ENCODE data around the gene AKAP10.

- TF ChIP-seq CTCF (IDR thresholded peaks at IDR 0.05; ENCODE audit: insufficient read depth, low read depth, low read length) (no peak), EZH2 (IDR thresholded peaks at IDR 0.05; ENCODE audit: insufficient read depth, low read length) (no peak)
These were observed 34.4 kb upstream of the AKAP10 start for GRCh38 chr17:20012017-20012536.
